ENCODE measurements around the gene ZNF598.

DNA sequence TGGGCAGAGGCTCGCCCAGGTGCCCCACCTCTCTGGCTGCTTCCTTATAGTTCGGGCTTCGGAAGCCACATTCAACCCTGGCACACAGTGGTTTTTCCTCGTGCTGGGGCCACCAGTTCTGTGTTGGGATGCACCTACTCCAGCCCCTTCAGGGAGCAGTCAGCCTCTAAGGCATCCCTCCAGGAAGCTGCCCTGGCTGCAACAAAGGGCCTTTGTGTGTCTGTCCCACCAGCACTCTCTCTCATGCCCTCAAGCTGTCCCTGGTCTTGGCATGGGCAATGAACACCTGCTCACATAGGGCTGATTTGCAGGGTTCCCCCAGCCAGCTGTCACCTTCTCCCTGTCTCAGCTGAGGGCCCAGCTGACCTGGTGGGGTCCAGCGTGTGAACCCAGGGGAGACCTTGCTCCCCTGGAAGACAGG is 27.6 kb downstream of the ZNF598 start:
- TF ChIP-seq MAFK (conservative IDR thresholded peaks at IDR 0.05 in 1 of 2, IDR thresholded peaks at IDR 0.05 in 1 of 2; ENCODE audit: low read length in 2 of 2), result no peak
- no peak for TF ChIP-seq STAG1 (CRISPR knock-in tag; IDR thresholded peaks at IDR 0.05)
- TF ChIP-seq RARA (CRISPR knock-in tag; IDR thresholded peaks at IDR 0.05), result no peak
- TF ChIP-seq, protein P1, sequence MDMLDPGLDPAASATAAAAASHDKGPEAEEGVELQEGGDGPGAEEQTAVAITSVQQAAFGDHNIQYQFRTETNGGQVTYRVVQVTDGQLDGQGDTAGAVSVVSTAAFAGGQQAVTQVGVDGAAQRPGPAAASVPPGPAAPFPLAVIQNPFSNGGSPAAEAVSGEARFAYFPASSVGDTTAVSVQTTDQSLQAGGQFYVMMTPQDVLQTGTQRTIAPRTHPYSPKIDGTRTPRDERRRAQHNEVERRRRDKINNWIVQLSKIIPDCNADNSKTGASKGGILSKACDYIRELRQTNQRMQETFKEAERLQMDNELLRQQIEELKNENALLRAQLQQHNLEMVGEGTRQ (IDR thresholded peaks at IDR 0.05; ENCODE audit: low read depth, low read length), result no peak
- TF ChIP-seq, protein P1 (CRISPR knock-in tag; IDR thresholded peaks at IDR 0.05; ENCODE audit: borderline replicate concordance), result no peak
- TF ChIP-seq ZNF263 (CRISPR knock-in tag; IDR thresholded peaks at IDR 0.05), result no peak
- TF ChIP-seq ZBTB1 (CRISPR knock-in tag; IDR thresholded peaks at IDR 0.05; ENCODE audit: borderline replicate concordance), result no peak
- TF ChIP-seq PHF8 (CRISPR knock-in tag; IDR thresholded peaks at IDR 0.05), result no peak
- TF ChIP-seq CHD4 (IDR thresholded peaks at IDR 0.05; ENCODE audit: borderline replicate concordance, low read length), result no peak
- TF ChIP-seq, protein P2, sequence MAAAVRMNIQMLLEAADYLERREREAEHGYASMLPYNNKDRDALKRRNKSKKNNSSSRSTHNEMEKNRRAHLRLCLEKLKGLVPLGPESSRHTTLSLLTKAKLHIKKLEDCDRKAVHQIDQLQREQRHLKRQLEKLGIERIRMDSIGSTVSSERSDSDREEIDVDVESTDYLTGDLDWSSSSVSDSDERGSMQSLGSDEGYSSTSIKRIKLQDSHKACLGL (CRISPR knock-in tag; IDR thresholded peaks at IDR 0.05), result no peak
- TF ChIP-seq NFYB (CRISPR knock-in tag; IDR thresholded peaks at IDR 0.05), result no peak
- TF ChIP-seq, protein P3, sequence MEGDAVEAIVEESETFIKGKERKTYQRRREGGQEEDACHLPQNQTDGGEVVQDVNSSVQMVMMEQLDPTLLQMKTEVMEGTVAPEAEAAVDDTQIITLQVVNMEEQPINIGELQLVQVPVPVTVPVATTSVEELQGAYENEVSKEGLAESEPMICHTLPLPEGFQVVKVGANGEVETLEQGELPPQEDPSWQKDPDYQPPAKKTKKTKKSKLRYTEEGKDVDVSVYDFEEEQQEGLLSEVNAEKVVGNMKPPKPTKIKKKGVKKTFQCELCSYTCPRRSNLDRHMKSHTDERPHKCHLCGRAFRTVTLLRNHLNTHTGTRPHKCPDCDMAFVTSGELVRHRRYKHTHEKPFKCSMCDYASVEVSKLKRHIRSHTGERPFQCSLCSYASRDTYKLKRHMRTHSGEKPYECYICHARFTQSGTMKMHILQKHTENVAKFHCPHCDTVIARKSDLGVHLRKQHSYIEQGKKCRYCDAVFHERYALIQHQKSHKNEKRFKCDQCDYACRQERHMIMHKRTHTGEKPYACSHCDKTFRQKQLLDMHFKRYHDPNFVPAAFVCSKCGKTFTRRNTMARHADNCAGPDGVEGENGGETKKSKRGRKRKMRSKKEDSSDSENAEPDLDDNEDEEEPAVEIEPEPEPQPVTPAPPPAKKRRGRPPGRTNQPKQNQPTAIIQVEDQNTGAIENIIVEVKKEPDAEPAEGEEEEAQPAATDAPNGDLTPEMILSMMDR (CRISPR knock-in tag; IDR thresholded peaks at IDR 0.05), result no peak

All from HepG2 (cell line).